ENCODE data around the gene COG5. TPM values are rescaled to one million over a fixed set of nuclear protein-coding genes. Genes with fewer than 3 reads are reported as not detected.

COG5 gene
- total and polyA plus RNA-seq, 2 experiments from 2014 or later = 15.8 to 53.5 TPM

DNA sequence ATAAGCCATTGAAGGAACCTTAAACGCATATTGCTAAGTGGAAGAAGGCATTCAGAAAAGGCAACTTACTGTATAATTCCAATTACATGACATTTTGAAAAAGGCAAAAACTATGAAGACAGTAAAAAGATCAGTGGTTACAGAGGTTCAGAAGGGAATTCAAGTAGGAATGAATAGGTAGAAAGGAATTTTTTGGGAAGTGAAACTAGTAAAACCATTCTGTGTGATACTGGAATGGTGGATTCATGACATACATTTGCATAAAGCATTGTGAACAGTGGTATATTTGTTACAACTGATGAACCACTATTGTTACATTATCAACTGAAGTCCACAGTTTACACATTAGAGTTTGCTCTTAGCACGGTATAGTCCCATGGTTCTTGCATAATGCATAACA lies 208.1 kb downstream of the COG5 start:
- H4K20me1 ChIP-seq (ENCODE audit: insufficient read depth, poor library complexity, severe bottlenecking) = no peaks in the 10 kb centered on the region
- H3K27ac ChIP-seq = no peak overlapping the region
- TF ChIP-seq EZH2phosphoT487 (IDR thresholded peaks at IDR 0.05; ENCODE audit: low read depth, severe bottlenecking, unreplicated experiment) (no peak), EZH2 (IDR thresholded peaks at IDR 0.05; ENCODE audit: borderline replicate concordance) (no peak)
- TF ChIP-seq, protein P1, sequence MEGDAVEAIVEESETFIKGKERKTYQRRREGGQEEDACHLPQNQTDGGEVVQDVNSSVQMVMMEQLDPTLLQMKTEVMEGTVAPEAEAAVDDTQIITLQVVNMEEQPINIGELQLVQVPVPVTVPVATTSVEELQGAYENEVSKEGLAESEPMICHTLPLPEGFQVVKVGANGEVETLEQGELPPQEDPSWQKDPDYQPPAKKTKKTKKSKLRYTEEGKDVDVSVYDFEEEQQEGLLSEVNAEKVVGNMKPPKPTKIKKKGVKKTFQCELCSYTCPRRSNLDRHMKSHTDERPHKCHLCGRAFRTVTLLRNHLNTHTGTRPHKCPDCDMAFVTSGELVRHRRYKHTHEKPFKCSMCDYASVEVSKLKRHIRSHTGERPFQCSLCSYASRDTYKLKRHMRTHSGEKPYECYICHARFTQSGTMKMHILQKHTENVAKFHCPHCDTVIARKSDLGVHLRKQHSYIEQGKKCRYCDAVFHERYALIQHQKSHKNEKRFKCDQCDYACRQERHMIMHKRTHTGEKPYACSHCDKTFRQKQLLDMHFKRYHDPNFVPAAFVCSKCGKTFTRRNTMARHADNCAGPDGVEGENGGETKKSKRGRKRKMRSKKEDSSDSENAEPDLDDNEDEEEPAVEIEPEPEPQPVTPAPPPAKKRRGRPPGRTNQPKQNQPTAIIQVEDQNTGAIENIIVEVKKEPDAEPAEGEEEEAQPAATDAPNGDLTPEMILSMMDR (IDR thresholded peaks at IDR 0.05; ENCODE audit: poor library complexity) = no peak

GRCh38 chr7:107354640-107355039 lies 209.1 kb downstream of the COG5 start:
- H3K4me1 ChIP-seq (ENCODE audit: insufficient read depth) = no peaks in the 10 kb centered on the region
- H3K9me3 ChIP-seq (ENCODE audit: low read depth) = no peaks in the 10 kb centered on the region
- no peak overlapping the region for H2AFZ ChIP-seq
- WGBS (ENCODE audit: low lambda C conversion rate, missing lambda C conversion rate) = 97% methylated on average over 3 of the region's 3 CpGs
- no peaks in the 10 kb centered on the region for H3K9me2 ChIP-seq (replicated peaks; ENCODE audit: insufficient read depth)
- TF ChIP-seq EZH2phosphoT487 (IDR thresholded peaks at IDR 0.05; ENCODE audit: low read depth, severe bottlenecking, unreplicated experiment) = no peak
- H3K4me3 ChIP-seq = no peak overlapping the region
- H4K20me1 ChIP-seq (ENCODE audit: insufficient read depth, poor library complexity, severe bottlenecking) = no peaks in the 10 kb centered on the region
- no peak overlapping the region for H3K4me2 ChIP-seq
- DNase-seq (ENCODE audit: low spot score) = no peak
- H3K79me2 ChIP-seq = no peaks in the 10 kb centered on the region
- H3K27ac ChIP-seq = no peak overlapping the region
- no peaks in the 10 kb centered on the region for H3K27me3 ChIP-seq
- H3K36me3 ChIP-seq (replicated peaks; ENCODE audit: insufficient read depth, low read depth) = no peaks in the 10 kb centered on the region

More for the DNA sequence above, 208.1 kb downstream of the COG5 start:
- Histone ChIP-seq H3K27me3 (no peaks in the 10 kb centered on the region), H3K79me2 (no peaks in the 10 kb centered on the region), H3K4me2 (no peak overlapping the region), H3K4me3 (no peak overlapping the region), H3K9me2 (replicated peaks; ENCODE audit: insufficient read depth) (no peaks in the 10 kb centered on the region), H3K36me3 (replicated peaks; ENCODE audit: insufficient read depth, low read depth) (no peaks in the 10 kb centered on the region), H3K4me1 (ENCODE audit: insufficient read depth) (no peaks in the 10 kb centered on the region), H2AFZ (no peak overlapping the region), H3K9me3 (ENCODE audit: low read depth) (no peaks in the 10 kb centered on the region)
- WGBS (ENCODE audit: low lambda C conversion rate, missing lambda C conversion rate) = 93% methylated on average over 2 of the region's 2 CpGs
- no peak for DNase-seq (ENCODE audit: low spot score)

DNA sequence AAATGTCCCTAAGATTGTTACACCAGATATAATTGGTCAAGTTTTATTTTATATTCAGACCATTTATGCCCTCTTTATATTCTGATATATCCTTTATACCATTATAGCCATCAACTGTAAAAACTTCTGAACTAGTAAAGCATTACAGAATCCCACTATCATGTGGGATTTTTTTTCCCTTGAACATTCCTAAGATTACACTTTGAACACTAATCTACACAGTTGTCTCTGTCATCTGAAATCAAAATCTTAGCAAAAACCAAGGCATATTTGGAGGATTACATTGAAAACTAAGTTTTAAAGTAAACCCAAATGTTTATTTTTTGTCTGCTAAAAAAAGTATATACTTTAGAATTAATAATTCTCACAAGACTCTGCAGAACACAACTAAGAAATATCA lies 210.0 kb downstream of the COG5 start:
- no peak overlapping the region for H3K27ac ChIP-seq
- no peak overlapping the region for H3K4me3 ChIP-seq
- H3K4me1 ChIP-seq (ENCODE audit: insufficient read depth) = no peaks in the 10 kb centered on the region
- H3K4me2 ChIP-seq = no peak overlapping the region
- no peaks in the 10 kb centered on the region for H3K36me3 ChIP-seq (replicated peaks; ENCODE audit: insufficient read depth, low read depth)
- no peaks in the 10 kb centered on the region for H3K9me3 ChIP-seq (ENCODE audit: low read depth)
- H3K27me3 ChIP-seq = no peaks in the 10 kb centered on the region
- H2AFZ ChIP-seq = no peak overlapping the region
- no peaks in the 10 kb centered on the region for H3K79me2 ChIP-seq
- TF ChIP-seq EZH2phosphoT487 (IDR thresholded peaks at IDR 0.05; ENCODE audit: low read depth, severe bottlenecking, unreplicated experiment) = no peak
- no peak for TF ChIP-seq EZH2 (IDR thresholded peaks at IDR 0.05; ENCODE audit: borderline replicate concordance)
- TF ChIP-seq, protein P1 (IDR thresholded peaks at IDR 0.05; ENCODE audit: poor library complexity) = no peak
- H4K20me1 ChIP-seq (ENCODE audit: insufficient read depth, poor library complexity, severe bottlenecking) = no peaks in the 10 kb centered on the region
- H3K9me2 ChIP-seq (replicated peaks; ENCODE audit: insufficient read depth) = no peaks in the 10 kb centered on the region
- no peak for DNase-seq (ENCODE audit: low spot score)

DNA sequence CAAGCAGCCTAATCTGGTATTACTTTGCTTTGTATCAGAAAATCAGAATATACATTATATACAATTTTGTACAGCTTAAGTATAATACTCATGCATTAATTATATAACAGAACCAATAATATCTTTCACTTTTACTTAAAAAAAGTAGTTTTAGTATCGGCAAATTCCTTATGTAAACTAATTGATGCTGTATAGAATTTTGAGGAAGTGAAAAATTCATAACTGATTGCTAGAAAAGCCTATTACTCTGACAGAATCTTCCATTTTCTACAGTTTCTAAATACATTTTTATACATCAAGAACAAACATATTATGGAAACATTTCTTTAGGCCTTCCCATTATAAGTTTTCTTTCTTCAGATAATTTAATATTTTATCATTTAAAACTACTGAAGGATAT lies 217.8 kb downstream of the COG5 start:
- H3K4me1 ChIP-seq (ENCODE audit: insufficient read depth) = no peaks in the 10 kb centered on the region
- H3K79me2 ChIP-seq = no peaks in the 10 kb centered on the region
- H3K4me2 ChIP-seq = no peak overlapping the region
- H3K27ac ChIP-seq = no peak overlapping the region
- H4K20me1 ChIP-seq (ENCODE audit: insufficient read depth, poor library complexity, severe bottlenecking) = no peaks in the 10 kb centered on the region
- H3K9me3 ChIP-seq (ENCODE audit: low read depth) = no peaks in the 10 kb centered on the region
- H2AFZ ChIP-seq = no peak overlapping the region
- TF ChIP-seq, protein P1 (IDR thresholded peaks at IDR 0.05; ENCODE audit: poor library complexity) = no peak
- TF ChIP-seq EZH2phosphoT487 (IDR thresholded peaks at IDR 0.05; ENCODE audit: low read depth, severe bottlenecking, unreplicated experiment) (no peak), EZH2 (IDR thresholded peaks at IDR 0.05; ENCODE audit: borderline replicate concordance) (no peak)
- H3K9me2 ChIP-seq (replicated peaks; ENCODE audit: insufficient read depth) = no peaks in the 10 kb centered on the region
- H3K27me3 ChIP-seq = no peaks in the 10 kb centered on the region
- 100% methylated on average over 1 of the region's 1 CpG for WGBS (ENCODE audit: low lambda C conversion rate, missing lambda C conversion rate)
- H3K4me3 ChIP-seq = no peak overlapping the region
- no peak for DNase-seq (ENCODE audit: low spot score)
- no peaks in the 10 kb centered on the region for H3K36me3 ChIP-seq (replicated peaks; ENCODE audit: insufficient read depth, low read depth)
